Loucy (cell line): Measurements from ENCODE around the gene ACTR1A.

ENCODE experiments used
- CTCF ChIP-seq: fragments of 200-600 bp; sonication (generic); conservative IDR thresholded peaks from 2 replicates; pipeline ENCODE4 v1.5.1; 2014; ENCODE audit warnings: mild to moderate bottlenecking, antibody characterized with exemption, low read length
- EZH2phosphoT487 ChIP-seq: fragments of 200-600 bp; IDR thresholded peaks from 2 replicates; pipeline ENCODE4 v1.6.1; 2018; ENCODE audit warnings: antibody characterized with exemption, mild to moderate bottlenecking, moderate library complexity, borderline replicate concordance

GRCh38 chr10:102517553-102517952 lies 15.0 kb upstream of the ACTR1A start:
- TF ChIP-seq EZH2phosphoT487 (no peak), CTCF (no peak)
